CD4-positive, alpha-beta memory T cell (primary cell): ENCODE results near the gene RIT1. TPM values are rescaled to one million over a fixed set of nuclear protein-coding genes. Genes with fewer than 3 reads are reported as not detected.

Experiments
- CTCF ChIA-PET: fragments of 350-600 bp; sonication (Branson Sonifier 250); formaldehyde crosslinking; loops from one replicate; lab custom pipeline; 2021; ENCODE audit warnings: inconsistent platforms; ENCODE audit not compliant: partially characterized antibody; lab: Charles Lee
- POLR2A ChIA-PET: fragments of 350-600 bp; sonication (Branson Sonifier 250); formaldehyde crosslinking; loops from one replicate; lab custom pipeline; 2021; ENCODE audit not compliant: partially characterized antibody; lab: Charles Lee
- DNase-seq, 5 donors: peaks; one replicate each; pipeline versions ENCODE4 v3.0.0 to v3.0.0-alpha.2; 2020 to 2022; ENCODE audit warnings: mixed read lengths in 1 of 5
- H3K27ac ChIP-seq: one replicate; pipeline ENCODE4 v1.7.0; 2013; ENCODE audit warnings: low read depth, low read length
- H3K27me3 ChIP-seq: 2 replicates; pipeline ENCODE4 v1.7.0; 2013; ENCODE audit warnings: mild to moderate bottlenecking, low read length, moderate library complexity; ENCODE audit not compliant: insufficient read depth
- H3K36me3 ChIP-seq: 2 replicates; pipeline ENCODE4 v1.7.0; 2013; ENCODE audit warnings: mild to moderate bottlenecking, low read length, moderate library complexity; ENCODE audit not compliant: insufficient read depth
- H3K4me1 ChIP-seq: 2 replicates; pipeline ENCODE4 v1.7.0; 2013; ENCODE audit warnings: mild to moderate bottlenecking, low read length, moderate library complexity; ENCODE audit not compliant: insufficient read depth
- H3K4me3 ChIP-seq, 2 donors: one replicate each; pipeline ENCODE4 v1.7.0; 2013; ENCODE audit warnings: low read length in 2 of 2, mild to moderate bottlenecking in 1 of 2
- H3K9me3 ChIP-seq, 2 donors: one replicate each; pipeline ENCODE4 v1.7.0; 2013; ENCODE audit warnings: low read length in 2 of 2, control low read depth in 1 of 2; ENCODE audit not compliant: control insufficient read depth in 1 of 2
- H3K27ac Mint-ChIP-seq, 7 donors: one replicate each; pipeline ENCODE4 v1.8.0; 2020 to 2021; ENCODE audit warnings: mixed read lengths in 7 of 7, mild to moderate bottlenecking in 6 of 7, inconsistent platforms in 3 of 7, moderate library complexity in 3 of 7
- H3K27me3 Mint-ChIP-seq, 2 donors: one replicate each; pipeline ENCODE4 v1.8.0; 2020 to 2021; ENCODE audit warnings: mixed read lengths in 2 of 2
- H3K36me3 Mint-ChIP-seq, 2 donors: one replicate each; pipeline ENCODE4 v1.8.0; 2020 to 2021; ENCODE audit warnings: mixed read lengths in 2 of 2, inconsistent platforms in 1 of 2, mild to moderate bottlenecking in 1 of 2
- H3K4me1 Mint-ChIP-seq, 4 donors: one replicate each; pipeline ENCODE4 v1.8.0; 2020 to 2021; ENCODE audit warnings: mixed read lengths in 4 of 4, mild to moderate bottlenecking in 1 of 4
- H3K4me3 Mint-ChIP-seq, 8 donors: one replicate each; pipeline ENCODE4 v1.8.0; 2020 to 2021; ENCODE audit warnings: mixed read lengths in 8 of 8, mild to moderate bottlenecking in 7 of 8, moderate library complexity in 6 of 8, inconsistent platforms in 3 of 8
- H3K9me3 Mint-ChIP-seq, 8 donors: one replicate each; pipeline ENCODE4 v1.8.0; 2020 to 2021; ENCODE audit warnings: mixed read lengths in 8 of 8, mild to moderate bottlenecking in 5 of 8, inconsistent platforms in 3 of 8, moderate library complexity in 1 of 8
- intact Hi-C: fragments of 100-400 bp; cut with micrococcal nuclease; formaldehyde crosslinking; loops from one replicate; pipeline ENCODE4 v1.15.1; 2023
- polyA plus RNA-seq, 2 donors: library from polyadenylated mRNA; unstranded; fragments of 300-500 nt; fragmentation: Illumina TruSeq; gene quantifications; one replicate each; pipeline ENCODE4 v1.2.3, GENCODE V29; 2021
- total RNA-seq, 2 experiments: library from RNA; stranded (reverse); gene quantifications; one replicate each; pipeline ENCODE4 v1.2.3, GENCODE V29; 2021

Gene RIT1
- total and polyA plus RNA-seq, 4 experiments from 2014 or later = 14.1 to 48.0 (median 32.7) TPM

DNA sequence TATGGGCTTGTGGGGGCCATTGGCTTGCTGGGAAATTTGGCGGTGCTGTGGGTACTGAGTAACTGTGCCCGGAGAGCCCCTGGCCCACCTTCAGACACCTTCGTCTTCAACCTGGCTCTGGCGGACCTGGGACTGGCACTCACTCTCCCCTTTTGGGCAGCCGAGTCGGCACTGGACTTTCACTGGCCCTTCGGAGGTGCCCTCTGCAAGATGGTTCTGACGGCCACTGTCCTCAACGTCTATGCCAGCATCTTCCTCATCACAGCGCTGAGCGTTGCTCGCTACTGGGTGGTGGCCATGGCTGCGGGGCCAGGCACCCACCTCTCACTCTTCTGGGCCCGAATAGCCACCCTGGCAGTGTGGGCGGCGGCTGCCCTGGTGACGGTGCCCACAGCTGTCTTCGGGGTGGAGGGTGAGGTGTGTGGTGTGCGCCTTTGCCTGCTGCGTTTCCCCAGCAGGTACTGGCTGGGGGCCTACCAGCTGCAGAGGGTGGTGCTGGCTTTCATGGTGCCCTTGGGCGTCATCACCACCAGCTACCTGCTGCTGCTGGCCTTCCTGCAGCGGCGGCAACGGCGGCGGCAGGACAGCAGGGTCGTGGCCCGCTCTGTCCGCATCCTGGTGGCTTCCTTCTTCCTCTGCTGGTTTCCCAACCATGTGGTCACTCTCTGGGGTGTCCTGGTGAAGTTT is 30.8 kb upstream of the RIT1 start:
- H3K27me3 Mint-ChIP-seq = no peaks in the 10 kb centered on the region
- Histone ChIP-seq H3K9me3 (no peaks in the 10 kb centered on the region), H3K4me1 (peaks cover 57% of the 10 kb centered on the region), H3K36me3 (peaks cover 8% of the 10 kb centered on the region), H3K27me3 (no peaks in the 10 kb centered on the region), H3K4me3 (no peak overlapping the region), H3K27ac (no peak overlapping the region)
- peak overlapping the region in 2 of 7 donors; percentile 61 to 66 for H3K27ac Mint-ChIP-seq
- CTCF ChIA-PET = interaction anchor here (0.9 to 1.8 kb wide), 2 partner anchors 8 to 48 kb away, joined by 3 to 7 read pairs; partner anchors contain the start of gene KHDC4
- intact Hi-C loops = no loop called here
- peaks cover 32 to 68% (median 54%) of the 10 kb centered on the region in 4 donors for H3K4me1 Mint-ChIP-seq
- H3K9me3 Mint-ChIP-seq = peaks cover 0 to 2% (median 0%) of the 10 kb centered on the region in 8 donors
- POLR2A ChIA-PET = interaction anchor here (0.8 to 10.8 kb wide), 3 partner anchors 37 to 49 kb away, joined by 3 to 179 read pairs (median 4); partner anchors contain the start of gene ARHGEF2
- H3K36me3 Mint-ChIP-seq = peaks cover 1 to 12% of the 10 kb centered on the region in 2 donors
- no peak for DNase-seq
- no peak overlapping the region for H3K4me3 Mint-ChIP-seq

DNA sequence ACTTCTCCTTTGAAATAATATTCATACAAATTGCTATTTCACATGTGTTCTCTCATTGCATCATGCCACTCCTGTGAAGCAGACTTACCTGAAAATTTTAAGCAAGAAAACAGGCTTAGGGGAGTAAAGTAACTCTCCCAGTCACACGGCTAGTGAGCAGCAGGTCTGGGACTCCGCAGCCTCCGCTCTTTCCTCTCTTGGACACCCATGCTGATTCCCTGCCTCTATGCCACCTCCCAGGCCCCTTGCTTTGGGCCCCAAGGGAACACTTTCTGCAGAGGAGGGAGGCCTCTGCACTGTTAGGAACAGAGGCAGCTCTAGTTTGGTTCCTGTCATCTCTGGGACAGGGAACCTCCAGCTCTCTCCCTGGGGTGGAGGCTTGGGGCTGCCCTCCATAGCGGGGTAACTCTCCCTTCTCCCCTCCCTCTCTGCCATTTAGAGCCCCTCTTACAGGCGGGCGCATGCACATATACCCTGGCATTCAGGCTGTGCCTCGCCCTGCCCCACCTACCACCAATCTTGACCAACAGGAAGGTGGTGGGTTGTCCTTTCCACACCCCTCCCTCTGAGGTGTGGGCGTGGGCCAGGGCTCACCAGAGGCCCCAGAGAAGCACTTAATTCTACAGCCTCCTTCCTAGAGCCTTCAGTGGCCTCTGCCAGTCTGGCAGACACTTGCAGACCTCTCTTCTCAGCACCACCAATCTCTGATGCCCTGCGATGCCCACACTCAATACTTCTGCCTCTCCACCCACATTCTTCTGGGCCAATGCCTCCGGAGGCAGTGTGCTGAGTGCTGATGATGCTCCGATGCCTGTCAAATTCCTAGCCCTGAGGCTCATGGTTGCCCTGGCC is 30.1 kb upstream of the RIT1 start, which contains the start of gene RXFP4:
Gene RXFP4, plus strand, starts transcription at position 646 of the 852 bp plus-strand sequence. Its CDS starts 72 bp downstream, at position 718.
- peaks cover 0 to 5% of the 10 kb centered on the region in 2 donors for H3K36me3 Mint-ChIP-seq
- intact Hi-C loops = no loop called here

DNA sequence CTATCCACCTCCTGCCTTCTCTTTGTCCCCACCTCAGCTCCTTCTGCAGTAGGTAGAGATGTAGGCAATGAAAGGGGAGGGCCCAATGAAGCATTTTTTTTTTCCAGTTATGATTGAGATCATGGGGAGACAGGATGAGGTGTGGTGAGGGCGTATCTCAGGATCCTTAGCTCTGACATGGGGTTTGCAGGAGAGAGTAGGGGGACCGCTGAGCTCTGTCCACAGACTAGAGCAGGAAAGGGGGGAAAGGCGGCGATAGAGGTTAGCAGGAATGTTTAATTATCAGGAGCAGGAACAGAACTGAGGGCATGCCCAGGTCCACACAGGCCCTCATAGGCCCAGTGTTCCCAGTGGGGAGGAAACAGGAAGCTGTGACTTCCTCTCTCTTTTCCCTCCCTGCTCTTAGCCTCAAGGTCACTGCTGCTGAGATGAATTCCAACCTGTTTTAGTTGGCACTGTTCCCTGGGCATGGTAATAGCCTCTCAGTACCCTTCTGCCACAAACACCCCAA is 29.4 kb upstream of the RIT1 start:
- intact Hi-C loops = no loop called here

More for the DNA sequence above, 30.1 kb upstream of the RIT1 start, which contains the start of gene RXFP4:
- CTCF ChIA-PET = interaction anchor here (0.5 to 1.8 kb wide), 4 partner anchors 13 to 49 kb away, joined by 3 to 7 read pairs (median 4); partner anchors contain the start of gene ARHGEF2
- Histone ChIP-seq H3K27ac (no peak within 1 kb of the TSS), H3K27me3 (no peaks in the 10 kb centered on the region), H3K36me3 (peaks cover under 1% of the 10 kb centered on the region), H3K4me1 (peaks cover 49% of the 10 kb centered on the region), H3K9me3 (no peaks in the 10 kb centered on the region), H3K4me3 (no peak within 1 kb of the TSS)
- peak within 1 kb of the TSS in 4 of 8 donors; percentile 30 to 61 (median 50) for H3K4me3 Mint-ChIP-seq
- peaks cover 0 to 2% (median 0%) of the 10 kb centered on the region in 8 donors for H3K9me3 Mint-ChIP-seq
- POLR2A ChIA-PET = interaction anchor here (1.3 to 10.8 kb wide), 2 partner anchors 38 to 49 kb away, joined by 8 to 179 read pairs; partner anchors contain the start of gene ARHGEF2
- H3K4me1 Mint-ChIP-seq = peaks cover 27 to 60% (median 47%) of the 10 kb centered on the region in 4 donors
- no peaks in the 10 kb centered on the region for H3K27me3 Mint-ChIP-seq
- peak within 1 kb of the TSS; percentile 47 to 86 (median 68) for H3K27ac Mint-ChIP-seq
- DNase-seq = no peak

GRCh38 chr1:155938220-155938627 is 27.1 kb upstream of the RIT1 start:
- no peaks in the 10 kb centered on the region for H3K27me3 ChIP-seq
- intact Hi-C loops = loop anchor here (1.0 kb wide), 2 partner anchors 51 to 115 kb away; partner anchors contain the start of gene UBQLN4
- peak in 4 of 5 donors; percentile 49 to 58 (median 50) for DNase-seq
- Mint-ChIP-seq H3K4me3 (peak overlapping the region in 2 of 8 donors; percentile 7 to 22), H3K9me3 (peaks cover 0 to 2% (median 0%) of the 10 kb centered on the region in 8 donors), H3K36me3 (no peaks in the 10 kb centered on the region), H3K27ac (peak overlapping the region in 5 of 7 donors; percentile 0 to 66 (median 45)), H3K27me3 (no peaks in the 10 kb centered on the region), H3K4me1 (peaks cover 19 to 42% (median 31%) of the 10 kb centered on the region in 4 donors)
- no peak overlapping the region for H3K4me3 ChIP-seq
- H3K4me1 ChIP-seq = peaks cover 40% of the 10 kb centered on the region
- ChIA-PET CTCF (interaction anchor here (0.7 to 3.8 kb wide), 18 partner anchors 8 to 447 kb away, joined by 3 to 67 read pairs (median 4); partner anchors contain the start of gene ARHGEF2), POLR2A (interaction anchor here (0.7 to 10.8 kb wide), 7 partner anchors 11 to 128 kb away, joined by 3 to 179 read pairs (median 3); partner anchors contain the start of gene ARHGEF2)
- H3K27ac ChIP-seq = no peak overlapping the region
- H3K9me3 ChIP-seq = no peaks in the 10 kb centered on the region
- H3K36me3 ChIP-seq = no peaks in the 10 kb centered on the region

More for the DNA sequence above, 29.4 kb upstream of the RIT1 start:
- POLR2A ChIA-PET = interaction anchor here (0.6 to 10.8 kb wide), 3 partner anchors 39 to 191 kb away, joined by 3 to 179 read pairs (median 8); partner anchors contain the start of gene ARHGEF2
- Histone ChIP-seq H3K27me3 (no peaks in the 10 kb centered on the region), H3K27ac (no peak overlapping the region), H3K4me1 (peaks cover 43% of the 10 kb centered on the region), H3K36me3 (no peaks in the 10 kb centered on the region), H3K4me3 (no peak overlapping the region), H3K9me3 (no peaks in the 10 kb centered on the region)
- Mint-ChIP-seq H3K27ac (peak overlapping the region; percentile 47 to 86 (median 68)), H3K4me3 (peak overlapping the region in 5 of 8 donors; percentile 2 to 61 (median 48)), H3K36me3 (peaks cover 0 to 2% of the 10 kb centered on the region in 2 donors), H3K9me3 (peaks cover 0 to 2% (median 0%) of the 10 kb centered on the region in 8 donors), H3K4me1 (peaks cover 24 to 53% (median 41%) of the 10 kb centered on the region in 4 donors), H3K27me3 (no peaks in the 10 kb centered on the region)
- no peak for DNase-seq
- CTCF ChIA-PET = interaction anchor here (0.5 to 1.8 kb wide), 6 partner anchors 13 to 49 kb away, joined by 3 to 7 read pairs (median 4); partner anchors contain the start of gene ARHGEF2

DNA sequence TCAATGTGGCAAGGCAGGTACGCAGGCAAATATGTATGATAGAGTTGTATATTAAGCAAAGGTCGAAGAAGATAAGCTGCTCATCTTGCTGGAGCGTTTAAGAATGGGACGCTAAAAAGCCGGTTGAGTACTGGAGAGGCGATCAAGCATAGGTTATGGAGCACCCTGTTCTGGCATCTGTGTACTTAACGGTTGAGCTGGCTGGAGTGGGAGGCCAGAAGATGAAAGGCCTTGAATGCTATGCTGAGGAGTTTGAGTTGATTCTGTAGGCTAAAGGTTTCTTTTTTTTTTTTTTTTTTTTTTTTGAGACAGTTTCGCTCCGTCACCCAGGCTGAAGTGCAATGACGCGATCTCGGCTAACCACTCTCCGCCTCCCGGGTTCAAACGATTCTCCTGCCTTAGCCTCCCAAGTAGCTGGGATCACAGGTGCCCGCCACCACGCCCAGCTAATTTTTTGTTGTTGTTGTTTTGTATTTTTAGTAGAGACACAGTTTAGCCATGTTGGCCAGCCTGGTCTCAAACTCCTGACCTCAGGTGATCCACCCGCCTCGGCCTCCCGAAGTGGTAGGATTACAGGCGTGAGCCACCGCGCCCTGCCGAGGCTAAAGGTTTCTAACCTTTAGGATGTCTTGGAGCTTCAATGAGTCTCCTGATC is 23.9 kb upstream of the RIT1 start:
- intact Hi-C loops = loop anchor here (1.0 to 5.0 kb wide), 6 partner anchors 24 to 277 kb away; partner anchors contain the start of genes ARHGEF2, GON4L, LAMTOR2 and PMF1
- no peaks in the 10 kb centered on the region for H3K27me3 ChIP-seq
- CTCF ChIA-PET = interaction anchor here (0.7 to 6.4 kb wide), 5 partner anchors 11 to 131 kb away, joined by 3 to 65 read pairs (median 4); partner anchors contain the start of gene ARHGEF2
- peak overlapping the region; percentile 48 to 86 for H3K4me3 ChIP-seq
- Mint-ChIP-seq H3K4me1 (peaks cover 10 to 25% (median 14%) of the 10 kb centered on the region in 4 donors), H3K27me3 (no peaks in the 10 kb centered on the region), H3K27ac (peak overlapping the region in 1 of 7 donors; percentile 73), H3K9me3 (peaks cover 0 to 2% (median 0%) of the 10 kb centered on the region in 8 donors), H3K36me3 (peaks cover 9 to 23% of the 10 kb centered on the region in 2 donors), H3K4me3 (no peak overlapping the region)
- POLR2A ChIA-PET = interaction anchor here (0.6 to 6.8 kb wide), 13 partner anchors 9 to 347 kb away, joined by 3 to 99 read pairs (median 6); partner anchors contain the start of genes ARHGEF2, GON4L, LAMTOR2 and SMG5
- H3K4me1 ChIP-seq = peaks cover 54% of the 10 kb centered on the region
- no peak for DNase-seq
- peaks cover 28% of the 10 kb centered on the region for H3K36me3 ChIP-seq
- no peaks in the 10 kb centered on the region for H3K9me3 ChIP-seq
- H3K27ac ChIP-seq = peak overlapping the region; percentile 95
